Spinal cord (tissue), 10 donors: Measurements from ENCODE around the gene MAF. TPM values are rescaled to one million over a fixed set of nuclear protein-coding genes. Genes with fewer than 3 reads are reported as not detected.

Experiments used
- DNase-seq, 6 donors: peaks; one replicate each; pipeline versions ENCODE4 v3.0.0 to v3.0.0-alpha.2; 2013 to 2015; ENCODE audit warnings: low spot score in 6 of 6, low read depth in 4 of 6
- H3K27ac ChIP-seq: one replicate; pipeline ENCODE4 v1.5.1; 2013; ENCODE audit warnings: low read depth, low read length, control low read depth
- H3K27me3 ChIP-seq: one replicate; pipeline ENCODE4 v1.6.1; 2013; ENCODE audit warnings: low read length; ENCODE audit not compliant: control insufficient read depth, insufficient read depth
- H3K36me3 ChIP-seq: one replicate; pipeline ENCODE4 v1.6.1; 2013; ENCODE audit warnings: low read length; ENCODE audit not compliant: control insufficient read depth, insufficient read depth
- H3K4me1 ChIP-seq: one replicate; pipeline ENCODE4 v1.6.1; 2013; ENCODE audit warnings: low read length; ENCODE audit not compliant: control insufficient read depth, insufficient read depth
- H3K4me3 ChIP-seq: one replicate; pipeline ENCODE4 v1.5.1; 2013; ENCODE audit warnings: low read depth, low read length, control low read depth
- H3K9me3 ChIP-seq: one replicate; pipeline ENCODE4 v1.6.1; 2013; ENCODE audit warnings: low read length; ENCODE audit not compliant: control insufficient read depth, insufficient read depth
- WGBS: methylation state at CpG from one replicate; pipeline ENCODE4 v1.1.5; 2013; ENCODE audit warnings: missing lambda C conversion rate; ENCODE audit not compliant: insufficient coverage; 5-methylcytosine and 5-hydroxymethylcytosine counted together
- polyA plus RNA-seq, 2 donors: library from polyadenylated mRNA; unstranded; fragments of 120-200 nt; gene quantifications; one replicate each; pipeline ENCODE4 v1.2.1, GENCODE V29; 2013; ENCODE audit not compliant: insufficient read length in 2 of 2
- total RNA-seq, 2 donors: library from RNA; depleted of rRNA in 1 of 2; stranded (reverse); fragments of 120-200 nt in 1 of 2; fragments of >200 nt in 1 of 2; gene quantifications; one replicate each; pipeline versions ENCODE4 v1.2.3 to v1.2.4, GENCODE V29; 2013 to 2014
- donor health status: healthy.

MAF gene
- total and polyA plus RNA-seq, 4 donors, result 32.3 to 118 (median 66.3) TPM

GRCh38 chr16:79580453-79581191 is 19.9 kb downstream of the MAF start:
- 93% methylated on average over 2 of the region's 10 CpGs for WGBS

DNA sequence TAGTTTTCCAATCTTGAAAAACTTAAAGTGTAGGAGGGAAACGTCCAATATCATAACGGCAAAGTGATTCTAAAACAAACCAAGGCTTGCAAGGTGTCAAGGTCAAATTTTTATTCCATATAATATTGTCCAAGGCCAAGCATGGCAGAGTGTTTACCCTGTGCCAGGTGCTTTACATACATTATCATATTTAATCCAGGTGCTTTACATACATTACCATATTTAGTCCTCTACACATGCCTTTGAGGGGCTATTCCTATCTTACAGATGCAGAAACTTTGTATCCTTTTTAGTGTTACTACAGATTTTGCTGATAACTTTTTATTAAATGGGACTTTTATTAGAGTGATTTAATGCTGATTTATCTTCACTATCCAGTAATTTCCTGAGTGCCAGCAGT is 23.9 kb downstream of the MAF start:
- 100% methylated on average over 1 of the region's 2 CpGs for whole genome bisulfite sequencing
- H3K27me3 ChIP-seq, result peaks cover 3% of the 10 kb centered on the region
- H3K36me3 ChIP-seq, result no peaks in the 10 kb centered on the region
- H3K27ac ChIP-seq, result no peak overlapping the region
- H3K4me3 ChIP-seq, result no peak overlapping the region
- H3K9me3 ChIP-seq, result no peaks in the 10 kb centered on the region
- no peak for DNase-seq
- peaks cover 5% of the 10 kb centered on the region for H3K4me1 ChIP-seq

More at GRCh38 chr16:79580453-79581191, 19.9 kb downstream of the MAF start:
- Histone ChIP-seq H3K9me3 (no peaks in the 10 kb centered on the region), H3K36me3 (no peaks in the 10 kb centered on the region), H3K27me3 (no peaks in the 10 kb centered on the region), H3K4me1 (no peaks in the 10 kb centered on the region), H3K27ac (no peak overlapping the region), H3K4me3 (no peak overlapping the region)
- DNase-seq, result no peak

GRCh38 chr16:79573884-79574283 is 26.7 kb downstream of the MAF start:
- no peaks in the 10 kb centered on the region for H3K36me3 ChIP-seq
- H3K4me3 ChIP-seq, result no peak overlapping the region
- DNase-seq, result peak in 1 of 6 donors; percentile 63
- H3K27me3 ChIP-seq, result peaks cover 3% of the 10 kb centered on the region
- peaks cover 5% of the 10 kb centered on the region for H3K4me1 ChIP-seq
- no peaks in the 10 kb centered on the region for H3K9me3 ChIP-seq
- no peak overlapping the region for H3K27ac ChIP-seq
- 63% methylated on average over 7 of the region's 10 CpGs for WGBS

DNA sequence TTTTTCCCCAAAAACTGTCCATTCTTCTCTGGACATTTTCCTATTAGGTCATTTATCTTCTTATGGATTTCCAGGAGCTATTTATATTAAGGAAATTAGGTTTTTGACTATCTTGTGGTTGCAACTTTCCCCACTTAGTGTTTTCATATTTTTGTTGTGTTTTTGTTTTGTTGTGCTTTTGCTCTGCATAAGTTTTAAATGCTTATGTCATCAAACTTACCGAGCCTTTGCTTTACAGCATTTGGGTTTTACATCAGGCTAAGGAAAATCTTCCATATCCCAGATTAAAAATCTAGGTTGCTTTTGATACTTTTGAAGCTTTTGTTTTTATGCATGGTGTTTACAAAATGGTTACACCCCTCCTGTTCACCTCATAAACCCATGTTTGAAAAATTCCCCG is 27.5 kb downstream of the MAF start:
- DNase-seq, result no peak
- Histone ChIP-seq H3K27me3 (peaks cover 3% of the 10 kb centered on the region), H3K4me3 (no peak overlapping the region), H3K36me3 (no peaks in the 10 kb centered on the region), H3K4me1 (peaks cover 5% of the 10 kb centered on the region), H3K27ac (no peak overlapping the region), H3K9me3 (no peaks in the 10 kb centered on the region)
- WGBS, result no CpG with 5 or more reads among the region's 2 CpGs

- Histone ChIP-seq H3K9me3 (no peaks in the 10 kb centered on the region), H3K36me3 (no peaks in the 10 kb centered on the region), H3K4me1 (peaks cover 5% of the 10 kb centered on the region), H3K27ac (no peak overlapping the region), H3K27me3 (peaks cover 3% of the 10 kb centered on the region), H3K4me3 (no peak overlapping the region)
- peak in 2 of 6 donors; percentile 54 to 57 for DNase-seq
- 0% methylated on average over 2 of the region's 9 CpGs for WGBS
Measured at GRCh38 chr16:79571903-79572535, 28.5 kb downstream of the MAF start.

DNA sequence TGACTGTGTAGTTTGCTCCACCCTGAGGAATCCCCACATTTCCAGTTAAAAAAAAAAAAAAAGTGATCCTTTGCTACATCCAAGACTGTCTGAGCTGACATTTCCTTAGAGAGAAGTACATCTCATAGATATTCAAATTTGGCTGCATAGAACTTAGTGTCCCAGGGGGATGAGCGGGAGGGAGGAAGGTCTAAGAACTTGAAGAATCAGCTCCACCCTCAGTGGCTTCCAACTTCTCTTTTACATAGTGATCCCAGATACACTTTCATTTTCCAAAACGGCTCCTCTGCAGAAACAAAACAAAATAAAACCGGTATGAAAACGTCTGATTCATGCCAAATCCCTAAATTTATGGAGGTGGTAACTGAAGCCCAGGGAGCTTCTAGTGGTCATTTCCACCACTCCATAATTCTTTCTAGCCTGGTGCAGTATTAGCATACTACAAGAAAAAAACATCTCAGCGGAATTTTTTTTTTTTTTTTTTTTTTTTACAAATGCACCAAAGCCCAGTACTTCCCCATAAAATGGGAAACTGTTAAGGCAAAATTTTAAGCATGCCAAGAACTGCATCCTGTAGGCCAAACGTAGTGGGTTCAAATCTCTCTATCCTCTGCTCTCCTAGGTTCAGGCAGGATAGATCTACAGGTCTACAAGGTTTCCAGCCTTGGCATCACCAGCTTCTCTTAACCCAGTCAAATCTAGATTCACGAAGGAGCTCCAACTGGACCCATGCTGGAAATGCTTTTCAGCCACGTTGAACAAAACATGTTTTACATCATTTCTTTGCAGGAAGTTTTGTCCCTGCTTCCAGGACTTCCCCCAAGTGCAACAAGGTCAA is 29.3 kb downstream of the MAF start:
- no peaks in the 10 kb centered on the region for H3K36me3 ChIP-seq
- 44% methylated on average over 3 of the region's 8 CpGs for WGBS
- no peaks in the 10 kb centered on the region for H3K9me3 ChIP-seq
- no peak overlapping the region for H3K27ac ChIP-seq
- DNase-seq, result peak in 1 of 6 donors; percentile 16
- peaks cover 5% of the 10 kb centered on the region for H3K4me1 ChIP-seq
- H3K27me3 ChIP-seq, result peaks cover 3% of the 10 kb centered on the region
- H3K4me3 ChIP-seq, result no peak overlapping the region

- Histone ChIP-seq H3K27me3 (no peaks in the 10 kb centered on the region), H3K4me1 (no peaks in the 10 kb centered on the region), H3K36me3 (no peaks in the 10 kb centered on the region), H3K27ac (no peak overlapping the region), H3K4me3 (no peak overlapping the region), H3K9me3 (no peaks in the 10 kb centered on the region)
- WGBS, result no CpG with 5 or more reads among the region's 6 CpGs
- DNase-seq, result no peak
Measured at GRCh38 chr16:79564671-79565107, 35.8 kb downstream of the MAF start.

DNA sequence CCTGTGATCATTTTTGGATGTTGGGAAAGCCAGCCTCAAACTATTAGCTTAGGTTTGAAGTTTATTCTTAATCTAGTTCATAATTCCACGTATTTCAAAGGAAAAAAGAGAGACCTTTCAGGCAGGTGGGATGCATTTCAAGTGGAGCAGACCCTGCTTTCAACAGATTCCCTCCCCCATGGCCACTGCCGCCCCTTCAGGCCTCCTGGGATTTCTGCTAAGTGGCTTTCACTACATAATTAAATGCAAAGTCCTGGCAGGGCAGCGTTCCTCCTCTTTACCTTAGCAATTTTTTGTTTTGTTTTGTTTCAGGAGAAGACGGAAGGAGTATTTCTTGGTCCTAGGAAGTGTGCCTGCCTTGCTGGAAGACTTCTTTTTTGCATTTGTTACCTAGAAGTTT is 36.6 kb downstream of the MAF start:
- Histone ChIP-seq H3K27me3 (no peaks in the 10 kb centered on the region), H3K4me3 (no peak overlapping the region), H3K9me3 (no peaks in the 10 kb centered on the region), H3K4me1 (no peaks in the 10 kb centered on the region), H3K36me3 (no peaks in the 10 kb centered on the region), H3K27ac (no peak overlapping the region)
- 47% methylated on average over 3 of the region's 4 CpGs for WGBS
- DNase-seq, result no peak

DNA sequence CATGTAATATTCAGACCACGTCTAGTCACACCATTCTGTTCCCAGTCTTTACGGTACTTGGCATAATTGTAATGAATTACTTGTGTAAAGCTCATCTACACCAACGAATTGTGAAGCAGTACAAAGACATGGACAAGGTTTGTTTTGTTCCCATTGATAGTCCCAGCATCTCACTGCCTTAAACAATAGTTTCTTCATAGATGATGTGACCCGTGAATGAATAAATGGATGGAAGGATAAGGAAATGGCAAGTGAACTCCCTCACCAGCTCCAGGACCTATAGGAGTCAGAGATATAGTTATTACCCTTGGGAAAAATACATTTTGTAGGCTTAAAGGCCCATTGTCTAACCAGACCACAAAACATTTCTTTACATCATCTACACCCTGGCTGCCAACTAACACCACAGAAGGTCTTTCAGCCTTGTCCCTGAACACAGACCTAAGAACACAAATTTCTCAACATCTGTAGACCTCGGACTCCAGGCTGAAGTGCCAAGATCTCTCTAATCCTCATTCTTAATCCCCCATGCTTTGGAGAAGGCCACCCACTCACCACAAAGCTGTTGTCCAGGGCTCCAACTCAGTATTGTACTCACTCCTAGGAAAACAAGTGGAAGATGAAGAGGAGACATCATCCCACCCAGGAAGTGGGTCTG is 38.2 kb downstream of the MAF start:
- WGBS, result 80% methylated on average over 1 of the region's 5 CpGs
- H3K4me3 ChIP-seq, result no peak overlapping the region
- no peak overlapping the region for H3K27ac ChIP-seq
- no peaks in the 10 kb centered on the region for H3K4me1 ChIP-seq
- H3K36me3 ChIP-seq, result no peaks in the 10 kb centered on the region
- DNase-seq, result no peak
- no peaks in the 10 kb centered on the region for H3K9me3 ChIP-seq
- no peaks in the 10 kb centered on the region for H3K27me3 ChIP-seq
